OCI-LY7 (cell line): ENCODE data around the gene SAMMSON.

Experiments
- CTCF ChIP-seq: fragments of 200-600 bp; sonication (generic); conservative IDR thresholded peaks from 2 replicates; pipeline ENCODE4 v1.5.1; 2014; ENCODE audit warnings: mild to moderate bottlenecking, antibody characterized with exemption, low read length, moderate library complexity, mixed read lengths
- EZH2phosphoT487 ChIP-seq: fragments of 200-600 bp; sonication (generic); IDR thresholded peaks from 2 replicates; pipeline ENCODE4 v1.6.1; 2018; ENCODE audit warnings: low read depth, borderline replicate concordance, mild to moderate bottlenecking, mixed run types, antibody characterized with exemption, low read length, moderate library complexity, mixed read lengths

- no peak for TF ChIP-seq EZH2phosphoT487
- no peak for TF ChIP-seq CTCF
Observed at GRCh38 chr3:69999140-70000027, at the start of gene SAMMSON.
